ENCODE measurements around the gene LATS2.

DNA sequence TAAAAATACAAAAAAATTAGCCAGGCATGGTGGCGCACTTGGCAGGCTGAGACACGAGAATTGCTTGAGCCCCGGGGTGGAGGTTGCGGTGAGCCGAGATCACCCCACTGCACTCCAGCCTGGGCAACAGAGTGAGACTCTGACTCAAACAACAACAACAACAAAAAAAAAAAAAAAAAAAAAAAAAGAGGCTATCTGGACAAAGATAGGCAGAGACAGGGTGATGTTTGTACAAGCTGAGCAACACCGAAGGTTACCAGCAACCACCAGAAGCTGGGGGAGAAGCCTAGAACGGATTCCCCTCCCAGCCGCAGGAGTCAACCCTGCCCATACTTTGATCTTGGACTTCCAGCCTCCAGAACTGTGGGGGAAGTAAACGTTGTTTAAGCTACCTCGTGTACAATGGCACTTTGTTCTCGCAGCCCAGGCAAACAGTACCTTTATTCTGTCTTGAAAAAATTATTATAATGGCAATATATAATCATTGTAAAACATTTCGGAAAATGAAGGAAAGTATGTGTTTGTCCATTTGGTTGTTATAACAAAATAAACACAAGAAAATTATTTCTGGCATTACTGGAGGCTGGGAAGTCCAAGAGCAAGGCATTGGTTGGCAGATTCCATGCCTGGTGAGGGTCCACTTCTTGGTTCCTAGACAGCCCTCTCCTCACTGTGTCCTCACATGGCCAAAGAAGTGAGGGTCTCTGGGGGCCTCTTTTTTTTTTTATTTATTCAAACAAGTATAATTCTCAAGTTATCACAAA is 39.8 kb upstream of the LATS2 start:
- TF ChIP-seq, protein P1, sequence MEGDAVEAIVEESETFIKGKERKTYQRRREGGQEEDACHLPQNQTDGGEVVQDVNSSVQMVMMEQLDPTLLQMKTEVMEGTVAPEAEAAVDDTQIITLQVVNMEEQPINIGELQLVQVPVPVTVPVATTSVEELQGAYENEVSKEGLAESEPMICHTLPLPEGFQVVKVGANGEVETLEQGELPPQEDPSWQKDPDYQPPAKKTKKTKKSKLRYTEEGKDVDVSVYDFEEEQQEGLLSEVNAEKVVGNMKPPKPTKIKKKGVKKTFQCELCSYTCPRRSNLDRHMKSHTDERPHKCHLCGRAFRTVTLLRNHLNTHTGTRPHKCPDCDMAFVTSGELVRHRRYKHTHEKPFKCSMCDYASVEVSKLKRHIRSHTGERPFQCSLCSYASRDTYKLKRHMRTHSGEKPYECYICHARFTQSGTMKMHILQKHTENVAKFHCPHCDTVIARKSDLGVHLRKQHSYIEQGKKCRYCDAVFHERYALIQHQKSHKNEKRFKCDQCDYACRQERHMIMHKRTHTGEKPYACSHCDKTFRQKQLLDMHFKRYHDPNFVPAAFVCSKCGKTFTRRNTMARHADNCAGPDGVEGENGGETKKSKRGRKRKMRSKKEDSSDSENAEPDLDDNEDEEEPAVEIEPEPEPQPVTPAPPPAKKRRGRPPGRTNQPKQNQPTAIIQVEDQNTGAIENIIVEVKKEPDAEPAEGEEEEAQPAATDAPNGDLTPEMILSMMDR (IDR thresholded peaks at IDR 0.05; ENCODE audit: low read depth, low read length): no peak
- TF ChIP-seq POLR2A (IDR thresholded peaks at IDR 0.05; ENCODE audit: extremely low read depth, insufficient read length): no peak
